Measurements from ENCODE around the gene ARL16.

- TF ChIP-seq CTCF (IDR thresholded peaks at IDR 0.05 in 8 of 11, conservative IDR thresholded peaks at IDR 0.05 in 3 of 11) (no peak), POLR2A (IDR thresholded peaks at IDR 0.05) (no peak)
These were observed 3.4 kb downstream of the ARL16 start for GRCh38 chr17:81680150-81680549.

All from spleen (tissue), 7 donors.